Stimulated activated CD8-positive, alpha-beta memory T cell treated with anti-CD3 and anti-CD28 coated beads, Interleukin-4, amount 100 ng/mL, for 24 hours (primary cell): ENCODE results near the gene MIX23.

Experiments
- DNase-seq: peaks from one replicate; pipeline ENCODE4 v3.0.0-alpha.2; 2020; ENCODE audit warnings: low read depth

Gene MIX23

DNA sequence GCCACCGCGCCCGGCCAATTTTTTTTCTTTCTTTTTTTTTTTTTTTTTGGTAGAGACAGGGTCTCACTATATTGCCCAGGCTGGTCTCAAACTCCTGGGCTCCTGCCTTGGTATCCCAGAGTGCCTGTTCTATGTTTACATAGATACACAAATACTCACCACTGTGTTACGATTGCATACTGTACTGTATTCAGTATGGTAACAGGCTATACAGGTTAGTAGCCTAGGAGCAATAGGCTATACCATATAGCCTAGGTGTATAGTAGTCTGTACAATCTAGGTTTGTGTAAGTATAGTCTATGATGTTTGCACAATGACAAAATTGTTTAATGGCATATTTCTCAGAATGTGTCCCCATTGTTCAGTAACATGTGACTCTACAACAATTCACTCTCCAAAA, 31.4 kb downstream of the MIX23 start:
- no peak for DNase-seq

DNA sequence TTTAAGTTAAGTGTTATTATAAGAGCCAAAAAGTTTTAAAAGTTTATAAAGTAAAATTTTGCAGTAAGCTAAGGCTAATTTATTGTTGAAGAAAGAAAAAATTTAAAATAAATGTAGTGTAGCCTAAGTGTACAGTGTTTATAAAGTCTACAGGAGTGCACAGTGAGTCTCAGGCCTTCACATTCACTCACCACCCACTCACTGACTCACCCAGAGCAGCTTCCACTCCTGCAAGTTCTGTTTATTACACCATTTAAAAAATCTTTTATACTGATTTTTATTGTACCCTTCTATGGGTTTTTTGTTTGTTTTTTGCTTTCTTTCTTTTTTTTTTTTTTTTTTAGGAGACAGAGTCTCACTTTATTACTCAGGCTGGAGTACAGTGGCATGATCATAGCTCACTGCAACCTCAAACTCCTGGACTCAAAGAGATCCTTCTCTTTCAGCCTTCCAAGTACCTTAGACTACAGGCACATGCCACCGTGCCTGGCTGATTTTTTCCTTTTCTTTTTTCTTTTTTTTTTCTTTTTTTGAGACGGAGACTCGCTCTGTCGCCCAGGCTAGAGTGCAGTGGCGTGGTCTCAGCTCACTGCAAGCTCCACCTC, 32.1 kb downstream of the MIX23 start:
- no peak for DNase-seq

DNA sequence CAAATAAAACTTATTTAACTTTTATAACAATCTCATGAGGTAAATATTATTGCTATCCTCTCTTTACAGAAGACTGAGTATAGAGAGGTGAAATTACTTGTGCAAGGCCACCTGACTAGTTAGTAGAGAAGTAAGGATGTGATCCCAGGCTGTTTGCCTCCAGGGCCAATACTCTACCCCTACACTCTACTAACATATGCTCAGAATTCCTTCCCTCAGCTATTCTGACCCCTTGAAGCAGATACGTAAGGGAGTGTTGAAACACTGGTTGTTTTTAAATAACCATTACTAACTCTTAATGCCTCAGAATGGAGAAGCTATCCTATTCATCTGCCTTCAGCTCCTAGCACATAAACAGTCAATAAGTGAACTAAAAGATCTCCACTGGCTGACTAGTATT, 33.9 kb downstream of the MIX23 start:
- no peak for DNase-seq

DNA sequence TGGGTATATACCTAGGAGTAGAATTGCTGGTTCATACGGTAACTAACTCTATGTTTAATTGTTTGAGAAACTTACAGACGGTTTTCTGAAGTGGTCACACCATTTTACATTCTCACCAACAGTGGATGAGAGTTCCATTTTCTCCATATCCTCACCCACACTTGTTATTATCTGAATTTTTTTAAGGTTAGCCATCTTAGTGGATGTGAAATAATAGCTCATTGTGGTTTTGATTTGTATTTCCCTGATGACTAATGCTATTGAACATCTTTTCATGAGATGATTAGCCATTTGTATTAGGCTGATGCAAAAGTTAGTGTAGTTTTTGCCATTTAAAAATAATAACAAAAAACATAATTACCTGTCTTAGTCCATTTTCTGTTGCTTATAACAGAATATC, 39.4 kb downstream of the MIX23 start:
- no peak for DNase-seq

DNA sequence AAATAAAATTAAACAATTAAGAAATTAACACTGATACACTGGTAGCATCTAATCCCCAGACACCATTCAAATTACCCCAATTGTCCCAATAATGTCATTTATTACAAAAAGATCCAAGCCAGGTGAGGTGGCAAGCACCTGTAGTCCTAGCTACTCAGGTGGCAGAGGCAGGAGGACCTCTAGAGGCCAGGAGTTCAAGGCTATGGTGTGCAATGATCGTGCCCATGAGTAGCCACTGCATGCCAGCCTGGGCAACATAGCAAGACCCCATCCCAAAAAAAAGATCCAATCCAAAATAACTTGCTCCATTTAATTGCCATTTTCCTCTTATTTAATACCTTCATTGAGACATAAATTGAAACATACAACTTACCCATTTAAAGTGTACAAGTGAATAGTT, 40.2 kb downstream of the MIX23 start:
- no peak for DNase-seq

DNA sequence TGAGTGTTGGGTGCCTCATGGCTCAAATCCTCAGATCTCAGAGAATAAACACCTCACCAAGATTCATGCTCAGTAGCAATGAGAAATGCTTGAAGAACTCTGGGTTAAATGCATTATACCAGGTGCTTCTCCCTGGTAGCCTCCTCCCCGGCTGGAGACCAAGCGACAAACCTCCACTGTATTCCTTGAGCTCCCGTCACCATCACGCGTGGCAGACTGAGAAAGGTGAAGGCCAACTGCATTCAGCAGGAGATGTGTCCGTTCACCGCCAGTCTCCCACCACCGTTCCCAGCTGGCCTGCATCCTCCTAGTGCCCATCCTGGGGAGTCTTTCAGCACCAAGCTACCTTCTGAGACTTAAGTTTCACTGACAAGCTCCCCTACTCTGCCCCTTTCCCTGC, 50.5 kb downstream of the MIX23 start:
- no peak for DNase-seq

DNA sequence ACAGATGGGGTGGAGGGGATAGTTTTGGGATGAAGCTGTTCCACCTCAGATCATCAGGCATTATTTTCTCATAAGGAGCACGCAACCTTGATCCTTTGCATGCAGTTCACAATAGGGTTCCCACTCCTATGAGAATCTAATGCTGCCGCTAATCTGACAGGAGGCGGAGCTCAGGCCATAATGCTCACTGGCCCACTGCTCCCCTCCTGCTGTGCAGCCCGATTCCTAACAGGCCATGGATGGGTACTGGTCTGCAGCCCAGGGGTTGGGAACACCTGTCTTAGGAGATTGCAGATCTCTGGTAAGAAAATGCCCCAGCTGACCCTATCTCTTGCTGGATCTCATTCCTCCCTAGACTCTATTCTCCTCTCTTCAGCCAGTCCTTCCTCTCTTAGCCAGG, 51.1 kb downstream of the MIX23 start:
- DNase-seq = no peak

DNA sequence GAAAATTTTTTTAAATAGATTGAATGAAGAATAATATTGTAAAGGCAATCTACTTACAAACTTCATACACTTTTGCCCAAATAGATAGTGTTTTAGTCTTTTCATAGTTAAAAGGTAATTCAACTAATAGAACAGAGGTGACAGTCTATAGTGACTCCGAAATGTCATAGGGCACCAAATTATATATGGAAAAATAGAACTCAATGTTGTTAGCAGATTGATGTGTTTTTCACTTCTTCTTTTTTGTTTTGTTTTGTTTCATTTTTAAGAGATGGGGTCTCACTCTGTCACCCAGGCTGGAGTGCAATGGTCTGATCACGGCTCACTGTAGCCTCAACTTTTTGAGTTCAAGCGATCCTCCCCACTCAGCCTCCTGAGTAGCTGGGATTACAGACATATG, 57.3 kb downstream of the MIX23 start:
- DNase-seq = no peak

DNA sequence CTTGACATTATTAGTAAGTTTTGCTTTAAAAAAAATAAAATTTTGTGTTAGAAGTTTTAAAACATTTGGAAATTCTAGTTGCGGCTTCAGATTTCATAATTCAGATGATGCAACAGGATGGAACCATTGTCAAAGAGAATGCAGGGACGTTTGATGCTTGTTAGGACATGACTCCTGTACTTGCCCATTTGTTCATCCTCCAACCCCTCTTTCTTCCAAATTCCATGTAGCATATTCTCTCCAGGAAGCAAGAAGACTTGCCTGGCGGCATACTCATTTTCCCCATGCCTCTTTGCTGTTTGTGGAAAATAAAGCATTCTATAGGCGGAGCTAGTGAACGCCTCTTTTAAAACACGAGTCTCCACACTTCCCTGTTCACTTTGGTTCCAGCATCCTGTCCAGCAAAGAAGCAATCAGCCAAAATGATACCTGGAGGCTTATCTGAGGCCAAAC, 58.1 kb downstream of the MIX23 start, which contains the start of gene CSTA:
Gene CSTA, plus strand, starts transcription at position 378 of the 453 bp plus-strand sequence. Its CDS starts 45 bp downstream, at position 423.
- DNase-seq = no peak

DNA sequence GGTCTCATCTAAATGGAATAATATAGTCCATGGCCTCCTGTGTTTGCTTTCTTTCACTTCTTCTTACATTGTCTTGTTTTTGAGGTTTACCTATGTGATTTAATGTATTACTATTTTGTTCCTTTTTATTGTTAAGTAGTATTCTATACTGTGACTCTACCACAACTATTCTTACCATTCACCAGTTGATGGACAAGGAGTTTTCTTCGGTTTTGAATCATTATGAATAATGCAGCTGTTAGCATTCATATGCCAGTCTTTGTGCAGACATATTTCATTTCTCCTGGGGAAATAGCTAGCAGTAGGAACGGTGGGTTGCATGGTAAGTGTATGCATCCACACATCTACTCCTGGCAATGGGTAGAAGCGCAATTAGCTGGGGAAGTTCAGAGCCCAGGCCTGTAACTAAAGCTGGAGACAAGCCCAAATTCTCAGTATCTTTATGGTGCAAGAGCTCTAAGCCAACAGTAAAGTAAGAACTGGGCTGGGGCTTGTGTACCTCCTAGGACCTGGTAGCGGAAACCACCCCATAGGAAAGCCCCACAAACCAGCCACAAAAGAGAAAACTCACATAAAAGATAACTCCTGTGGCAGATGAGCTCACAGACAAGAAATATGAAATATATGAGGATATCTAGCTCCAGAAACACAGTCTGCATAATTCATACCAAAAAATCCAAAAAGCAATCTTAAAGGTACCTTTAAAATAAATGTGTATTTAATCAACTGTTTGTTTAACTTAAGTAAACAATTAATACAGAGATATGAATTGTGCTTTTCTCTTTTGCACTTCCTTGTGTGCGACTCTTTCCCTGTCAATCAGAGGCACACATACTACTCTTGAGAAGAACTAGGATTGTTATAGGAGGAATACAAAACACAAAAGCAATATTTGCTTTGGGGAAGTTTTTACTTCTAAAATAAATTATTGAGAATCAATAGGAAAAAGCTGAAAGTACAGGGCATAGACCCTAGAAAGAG, 60.6 kb downstream of the MIX23 start:
- DNase-seq = no peak

DNA sequence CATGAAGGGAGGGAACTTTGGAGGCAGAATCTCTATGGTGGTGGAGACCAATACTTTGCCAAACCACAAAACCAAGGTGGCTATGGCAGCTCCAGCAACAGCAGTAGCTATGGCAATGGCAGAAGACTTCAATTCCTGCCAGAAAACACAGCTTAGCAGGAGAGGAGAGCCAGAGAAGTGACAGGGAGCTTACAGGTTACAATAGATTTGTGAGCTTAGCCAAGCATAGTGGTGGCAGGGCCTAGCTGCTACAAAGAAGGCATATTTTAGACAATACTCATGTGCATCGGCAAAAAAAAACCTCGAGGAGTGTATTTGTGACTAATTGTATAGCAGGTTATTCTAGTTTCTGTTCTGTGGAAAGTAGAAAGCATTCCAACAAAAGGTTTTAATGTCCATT, 64.4 kb downstream of the MIX23 start:
- DNase-seq = no peak

DNA sequence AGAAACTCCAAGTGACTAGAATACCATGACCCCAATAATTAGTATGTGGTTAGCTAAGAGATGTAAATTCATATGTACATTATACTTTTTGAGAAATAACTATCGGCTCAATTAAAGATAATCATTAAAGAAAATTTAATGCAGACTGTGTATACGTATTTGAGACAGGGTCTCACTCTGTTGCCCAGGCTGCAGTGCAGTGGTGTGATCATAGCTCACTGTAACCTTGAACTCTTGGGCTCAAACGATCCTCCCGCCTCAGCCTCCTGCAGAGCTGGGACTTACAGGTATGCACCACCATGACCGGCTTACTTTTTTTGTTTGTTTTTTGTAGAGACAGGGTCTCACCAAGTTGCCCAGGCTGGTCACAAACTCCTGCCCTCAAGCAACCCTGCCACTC, 66.7 kb downstream of the MIX23 start:
- DNase-seq = no peak

DNA sequence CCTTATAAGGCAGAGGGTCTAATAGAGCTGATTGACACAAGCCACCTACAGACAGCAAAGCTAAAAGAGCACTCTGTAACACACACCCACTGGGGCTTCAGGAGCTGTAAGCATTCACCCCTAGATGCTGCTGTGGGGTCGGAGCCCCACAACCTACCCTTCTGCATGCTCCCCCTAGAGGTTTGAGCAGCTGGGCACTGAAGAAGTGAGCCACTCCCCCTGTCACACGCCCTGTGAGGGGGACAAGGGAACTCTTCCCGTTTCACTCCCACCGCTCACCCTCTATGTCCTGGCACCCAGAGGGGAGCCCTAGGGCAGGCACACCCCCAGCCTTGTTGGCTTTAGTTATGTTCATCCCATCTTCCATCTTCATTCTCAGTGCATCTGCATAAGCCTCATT, 67.4 kb downstream of the MIX23 start:
- DNase-seq = no peak

DNA sequence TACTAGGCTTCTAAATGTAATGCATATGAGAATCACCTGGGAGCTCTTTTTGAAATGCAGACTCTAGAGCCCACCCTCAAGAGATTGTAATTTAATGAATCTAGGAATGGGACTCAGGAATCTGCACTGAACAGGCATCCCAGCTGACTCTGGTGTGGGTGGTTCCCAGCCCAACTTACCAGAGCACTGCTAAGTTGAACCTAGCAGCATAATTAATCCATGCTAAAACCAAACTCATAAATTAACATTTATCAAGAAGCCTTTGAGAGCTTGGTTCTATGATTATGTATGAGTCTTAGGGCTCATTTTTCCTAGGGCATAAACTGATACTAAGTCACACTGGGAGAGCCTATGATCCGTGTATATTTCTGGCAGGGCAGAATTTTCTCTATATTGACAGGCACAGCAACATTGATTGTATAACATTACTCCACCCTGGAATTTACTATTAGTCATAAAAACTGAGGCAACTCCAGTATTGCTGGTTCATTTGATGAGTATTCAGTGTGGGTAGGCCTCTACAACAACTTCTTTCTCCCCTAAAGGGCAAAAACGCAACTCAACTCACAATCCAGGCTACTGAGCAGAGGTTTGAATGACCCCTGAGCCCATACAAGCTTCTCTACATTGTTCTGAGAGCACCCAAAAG, 68.7 kb downstream of the MIX23 start:
- DNase-seq = no peak

DNA sequence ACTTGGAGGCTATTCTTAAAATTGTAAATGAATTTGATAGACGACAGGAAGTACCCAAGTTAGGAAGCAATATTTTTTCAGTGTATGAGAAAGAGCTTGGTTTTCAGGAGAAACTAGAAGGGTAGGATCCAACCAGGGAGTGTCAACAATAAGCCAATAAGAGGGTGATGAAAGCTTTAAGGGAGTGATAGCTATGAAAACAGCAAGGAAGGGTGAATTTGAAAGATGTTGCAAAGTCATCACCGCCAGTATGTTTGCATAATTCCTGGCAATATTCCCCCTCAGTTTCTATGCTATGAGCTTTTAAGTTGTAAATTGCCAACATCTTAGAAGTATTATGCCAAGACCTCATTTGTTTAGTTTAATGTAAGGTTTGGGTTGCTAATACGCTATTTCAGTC, 69.8 kb downstream of the MIX23 start:
- no peak for DNase-seq

DNA sequence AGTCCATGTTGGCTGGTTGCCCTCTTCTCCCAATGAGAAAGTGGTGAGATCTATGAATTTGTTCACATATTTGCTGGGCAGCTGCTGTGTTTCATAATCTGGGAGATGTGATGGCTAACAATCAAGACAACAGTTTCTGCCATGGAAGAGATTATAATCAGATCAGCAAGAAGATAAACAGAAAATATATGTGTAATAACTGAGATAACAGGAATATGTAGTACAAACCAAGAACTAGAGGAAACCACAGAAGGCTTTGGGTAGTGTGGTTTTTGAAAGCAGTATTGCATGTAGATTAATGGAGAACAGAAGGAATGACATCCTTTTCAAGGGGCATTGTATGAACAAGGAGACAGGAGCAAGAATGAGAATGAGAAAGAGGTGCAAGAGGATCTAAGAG, 70.2 kb downstream of the MIX23 start:
- DNase-seq = no peak

DNA sequence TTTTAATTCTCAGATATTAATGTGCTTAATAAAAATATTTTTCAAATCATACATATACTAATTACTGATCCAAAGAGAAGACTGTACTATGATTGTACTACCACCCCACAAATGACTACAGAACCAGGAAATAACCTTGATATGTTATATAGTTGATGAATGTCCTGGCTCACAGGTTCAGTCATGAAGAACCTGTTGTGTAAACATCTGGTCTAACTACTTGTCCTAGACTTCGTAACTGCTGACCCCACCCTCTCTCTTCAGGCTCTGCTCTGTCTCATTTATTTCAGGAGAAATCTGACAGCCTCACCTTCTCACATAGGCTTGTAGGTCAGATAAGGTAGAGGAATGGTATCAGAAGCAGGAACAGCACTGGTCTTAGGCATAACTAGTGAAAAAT, 72.7 kb downstream of the MIX23 start:
- DNase-seq = no peak
